ENCODE results near the gene KCNK15.

Gene KCNK15

GRCh38 chr20:44714701-44715498 lies 30.8 kb upstream of the KCNK15 start, which contains the start of gene CCN5:
TSS of gene CCN5 (plus strand) at chr20:44715369. CDS start at chr20:44715391, 22 bp downstream.
- Histone ChIP-seq H3K4me3 (ENCODE audit: control insufficient read depth in 1 of 7, extremely low read depth in 1 of 7, insufficient read depth in 4 of 7, low read depth in 2 of 7, low read length in 6 of 7) (peak within 1 kb of the TSS in 3 of 7 experiments; percentile 10 to 42 (median 19)), H3K9me3 (ENCODE audit: control extremely low read depth in 1 of 5, control insufficient read depth in 4 of 5, insufficient read depth in 2 of 5, low read depth in 1 of 5, low read length in 4 of 5) (no peaks in the 10 kb centered on the region), H3K4me1 (ENCODE audit: control extremely low read depth in 1 of 4, control insufficient read depth in 4 of 4, insufficient read depth in 4 of 4, low read length in 3 of 4) (peaks cover 0 to 13% (median 6%) of the 10 kb centered on the region in 4 experiments), H3K27ac (ENCODE audit: insufficient read depth in 1 of 2, low read depth in 1 of 2, low read length in 2 of 2, poor library complexity in 1 of 2, severe bottlenecking in 2 of 2) (no peak within 1 kb of the TSS), H3K36me3 (ENCODE audit: control insufficient read depth in 4 of 4, insufficient read depth in 4 of 4, low read length in 3 of 4) (no peaks in the 10 kb centered on the region), H3K27me3 (replicated peaks in 2 of 5; ENCODE audit: control insufficient read depth in 4 of 5, insufficient read depth in 5 of 5, low read length in 4 of 5) (no peaks in the 10 kb centered on the region)
- 37% methylated on average over 17 of the region's 28 CpGs for WGBS (ENCODE audit: insufficient coverage)
- CTCF ChIA-PET = interaction anchor here (0.6 to 1.6 kb wide), 5 partner anchors 9 to 31 kb away, joined by 3 to 5 read pairs (median 4); no protein-coding TSS in a partner anchor
- POLR2A ChIA-PET = interaction anchor here (1.1 kb wide), 1 partner anchor 8 kb away, joined by 6 read pairs; no protein-coding TSS in a partner anchor
- peak; percentile 69 to 85 (median 80) for DNase-seq

DNA sequence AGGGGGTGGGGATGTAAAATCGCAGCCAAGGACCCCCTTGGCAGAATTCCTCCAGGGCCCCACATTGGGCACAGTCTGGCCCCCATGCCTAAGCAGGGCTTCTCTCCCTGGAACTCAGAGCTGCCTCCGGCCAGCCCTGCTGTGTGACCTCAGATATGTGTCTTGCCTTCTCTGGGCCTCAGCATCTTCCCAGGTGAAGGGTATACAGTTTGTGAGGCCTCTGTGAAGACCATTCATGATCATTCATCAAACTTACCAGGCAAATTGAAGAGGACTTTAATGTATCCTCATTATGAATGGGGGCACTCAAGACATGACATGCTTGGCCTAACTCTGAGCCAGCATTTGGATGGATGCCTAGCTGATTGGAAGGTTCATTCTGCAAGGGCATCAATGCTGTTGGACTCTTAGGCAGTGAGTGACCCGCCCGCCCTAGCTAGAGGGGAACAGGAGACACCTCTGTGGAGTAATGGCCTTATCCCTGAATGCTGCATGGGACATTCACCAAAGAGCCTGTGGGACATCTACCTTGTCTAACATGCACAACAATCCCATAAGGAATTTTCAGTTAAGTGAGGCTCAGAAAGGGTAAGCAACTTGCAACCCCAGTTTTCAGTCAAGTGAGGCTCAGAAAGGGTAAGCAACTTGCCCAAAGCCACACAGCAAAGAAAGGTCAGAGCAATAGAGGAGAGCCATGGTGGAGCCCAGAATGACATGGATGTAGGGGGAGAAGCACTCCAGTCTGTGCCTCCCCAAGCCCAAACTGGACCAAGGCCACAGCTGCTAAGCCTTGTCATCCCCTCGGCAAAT lies 30.0 kb upstream of the KCNK15 start:
- ChIA-PET POLR2A (interaction anchor here (1.1 kb wide), 1 partner anchor 9 kb away, joined by 6 read pairs; no protein-coding TSS in a partner anchor), CTCF (interaction anchor here (0.6 to 1.6 kb wide), 3 partner anchors 12 to 32 kb away, joined by 3 to 5 read pairs (median 4); no protein-coding TSS in a partner anchor)
- no peaks in the 10 kb centered on the region for H3K36me3 ChIP-seq (ENCODE audit: control insufficient read depth in 4 of 4, insufficient read depth in 4 of 4, low read length in 3 of 4)
- H3K9me3 ChIP-seq (ENCODE audit: control extremely low read depth in 1 of 5, control insufficient read depth in 4 of 5, insufficient read depth in 2 of 5, low read depth in 1 of 5, low read length in 4 of 5) = no peaks in the 10 kb centered on the region
- no peak overlapping the region for H3K4me3 ChIP-seq (ENCODE audit: control insufficient read depth in 1 of 7, extremely low read depth in 1 of 7, insufficient read depth in 4 of 7, low read depth in 2 of 7, low read length in 6 of 7)
- H3K27ac ChIP-seq (ENCODE audit: insufficient read depth in 1 of 2, low read depth in 1 of 2, low read length in 2 of 2, poor library complexity in 1 of 2, severe bottlenecking in 2 of 2) = no peak overlapping the region
- WGBS (ENCODE audit: insufficient coverage) = 96% methylated on average over 4 of the region's 5 CpGs
- peaks cover 0 to 13% (median 6%) of the 10 kb centered on the region in 4 experiments for H3K4me1 ChIP-seq (ENCODE audit: control extremely low read depth in 1 of 4, control insufficient read depth in 4 of 4, insufficient read depth in 4 of 4, low read length in 3 of 4)
- H3K27me3 ChIP-seq (replicated peaks in 2 of 5; ENCODE audit: control insufficient read depth in 4 of 5, insufficient read depth in 5 of 5, low read length in 4 of 5) = no peaks in the 10 kb centered on the region
- no peak for DNase-seq

GRCh38 chr20:44716309-44717106 lies 29.2 kb upstream of the KCNK15 start:
- Histone ChIP-seq H3K36me3 (ENCODE audit: control insufficient read depth in 4 of 4, insufficient read depth in 4 of 4, low read length in 3 of 4) (no peaks in the 10 kb centered on the region), H3K27ac (ENCODE audit: insufficient read depth in 1 of 2, low read depth in 1 of 2, low read length in 2 of 2, poor library complexity in 1 of 2, severe bottlenecking in 2 of 2) (no peak overlapping the region), H3K4me3 (ENCODE audit: control insufficient read depth in 1 of 7, extremely low read depth in 1 of 7, insufficient read depth in 4 of 7, low read depth in 2 of 7, low read length in 6 of 7) (no peak overlapping the region), H3K9me3 (ENCODE audit: control extremely low read depth in 1 of 5, control insufficient read depth in 4 of 5, insufficient read depth in 2 of 5, low read depth in 1 of 5, low read length in 4 of 5) (no peaks in the 10 kb centered on the region), H3K4me1 (ENCODE audit: control extremely low read depth in 1 of 4, control insufficient read depth in 4 of 4, insufficient read depth in 4 of 4, low read length in 3 of 4) (peaks cover 0 to 13% (median 6%) of the 10 kb centered on the region in 4 experiments), H3K27me3 (replicated peaks in 2 of 5; ENCODE audit: control insufficient read depth in 4 of 5, insufficient read depth in 5 of 5, low read length in 4 of 5) (no peaks in the 10 kb centered on the region)
- POLR2A ChIA-PET = interaction anchor here (0.8 kb wide), 1 partner anchor 522 kb away, joined by 3 read pairs; no protein-coding TSS in a partner anchor
- CTCF ChIA-PET = interaction anchor here (1.1 to 1.9 kb wide), 3 partner anchors 14 to 33 kb away, joined by 3 to 7 read pairs (median 4); no protein-coding TSS in a partner anchor
- WGBS (ENCODE audit: insufficient coverage) = 95% methylated on average over 10 of the region's 13 CpGs
- no peak for DNase-seq

GRCh38 chr20:44717986-44718385 lies 27.7 kb upstream of the KCNK15 start:
- WGBS (ENCODE audit: insufficient coverage) = 92% methylated on average over 9 of the region's 10 CpGs
- ChIA-PET CTCF (interaction anchor here (0.9 to 1.9 kb wide), 5 partner anchors 13 to 156 kb away, joined by 3 to 7 read pairs (median 4); no protein-coding TSS in a partner anchor), POLR2A (no interaction called here)
- no peaks in the 10 kb centered on the region for H3K36me3 ChIP-seq (ENCODE audit: control insufficient read depth in 4 of 4, insufficient read depth in 4 of 4, low read length in 3 of 4)
- H3K4me1 ChIP-seq (ENCODE audit: control extremely low read depth in 1 of 4, control insufficient read depth in 4 of 4, insufficient read depth in 4 of 4, low read length in 3 of 4) = peaks cover 0 to 15% (median 7%) of the 10 kb centered on the region in 4 experiments
- DNase-seq = no peak
- no peaks in the 10 kb centered on the region for H3K9me3 ChIP-seq (ENCODE audit: control extremely low read depth in 1 of 5, control insufficient read depth in 4 of 5, insufficient read depth in 2 of 5, low read depth in 1 of 5, low read length in 4 of 5)
- H3K27ac ChIP-seq (ENCODE audit: insufficient read depth in 1 of 2, low read depth in 1 of 2, low read length in 2 of 2, poor library complexity in 1 of 2, severe bottlenecking in 2 of 2) = no peak overlapping the region
- no peaks in the 10 kb centered on the region for H3K27me3 ChIP-seq (replicated peaks in 2 of 5; ENCODE audit: control insufficient read depth in 4 of 5, insufficient read depth in 5 of 5, low read length in 4 of 5)
- no peak overlapping the region for H3K4me3 ChIP-seq (ENCODE audit: control insufficient read depth in 1 of 7, extremely low read depth in 1 of 7, insufficient read depth in 4 of 7, low read depth in 2 of 7, low read length in 6 of 7)

DNA sequence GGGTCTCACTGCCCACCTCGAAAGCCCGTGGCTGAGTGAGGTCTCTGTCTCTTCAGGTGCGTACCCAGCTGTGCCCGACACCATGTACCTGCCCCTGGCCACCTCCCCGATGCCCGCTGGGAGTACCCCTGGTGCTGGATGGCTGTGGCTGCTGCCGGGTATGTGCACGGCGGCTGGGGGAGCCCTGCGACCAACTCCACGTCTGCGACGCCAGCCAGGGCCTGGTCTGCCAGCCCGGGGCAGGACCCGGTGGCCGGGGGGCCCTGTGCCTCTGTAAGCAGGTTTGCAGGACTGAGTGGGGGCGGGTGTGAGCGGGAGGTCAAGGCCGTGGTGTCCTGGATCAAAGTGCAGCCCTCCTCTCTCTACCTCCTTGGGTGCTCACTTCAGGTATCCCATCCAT lies 25.8 kb upstream of the KCNK15 start:
- Histone ChIP-seq H3K36me3 (ENCODE audit: control insufficient read depth in 4 of 4, insufficient read depth in 4 of 4, low read length in 3 of 4) (no peaks in the 10 kb centered on the region), H3K27me3 (replicated peaks in 2 of 5; ENCODE audit: control insufficient read depth in 4 of 5, insufficient read depth in 5 of 5, low read length in 4 of 5) (no peaks in the 10 kb centered on the region), H3K4me1 (ENCODE audit: control extremely low read depth in 1 of 4, control insufficient read depth in 4 of 4, insufficient read depth in 4 of 4, low read length in 3 of 4) (peaks cover 0 to 16% (median 10%) of the 10 kb centered on the region in 4 experiments), H3K27ac (ENCODE audit: insufficient read depth in 1 of 2, low read depth in 1 of 2, low read length in 2 of 2, poor library complexity in 1 of 2, severe bottlenecking in 2 of 2) (no peak overlapping the region), H3K4me3 (ENCODE audit: control insufficient read depth in 1 of 7, extremely low read depth in 1 of 7, insufficient read depth in 4 of 7, low read depth in 2 of 7, low read length in 6 of 7) (no peak overlapping the region), H3K9me3 (ENCODE audit: control extremely low read depth in 1 of 5, control insufficient read depth in 4 of 5, insufficient read depth in 2 of 5, low read depth in 1 of 5, low read length in 4 of 5) (no peaks in the 10 kb centered on the region)
- 97% methylated on average over 18 of the region's 19 CpGs for WGBS (ENCODE audit: insufficient coverage)
- DNase-seq = no peak
- POLR2A ChIA-PET = no interaction called here
- CTCF ChIA-PET = no interaction called here

DNA sequence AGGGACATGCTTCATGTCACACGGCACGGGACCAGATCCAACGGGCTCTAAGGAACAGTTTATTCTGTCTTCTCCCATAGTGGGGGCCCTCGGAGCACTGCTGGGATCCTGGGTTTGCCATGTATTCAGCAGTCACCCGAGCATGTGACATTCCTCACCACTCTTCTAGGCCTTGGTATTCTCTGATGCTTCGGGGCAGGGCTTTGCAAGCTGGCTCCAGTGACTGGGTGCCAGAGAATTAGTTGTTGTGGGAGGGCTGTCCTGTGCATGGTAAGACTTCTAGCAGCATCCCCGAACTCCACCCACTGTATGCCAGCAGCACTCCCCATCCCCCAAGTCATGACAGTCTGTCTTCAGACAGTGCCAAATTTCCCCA lies 25.1 kb upstream of the KCNK15 start:
- ChIA-PET CTCF (interaction anchor here (1.3 kb wide), 1 partner anchor 11 kb away, joined by 6 read pairs; no protein-coding TSS in a partner anchor), POLR2A (no interaction called here)
- Histone ChIP-seq H3K4me3 (ENCODE audit: control insufficient read depth in 1 of 7, extremely low read depth in 1 of 7, insufficient read depth in 4 of 7, low read depth in 2 of 7, low read length in 6 of 7) (no peak overlapping the region), H3K27me3 (replicated peaks in 2 of 5; ENCODE audit: control insufficient read depth in 4 of 5, insufficient read depth in 5 of 5, low read length in 4 of 5) (no peaks in the 10 kb centered on the region), H3K36me3 (ENCODE audit: control insufficient read depth in 4 of 4, insufficient read depth in 4 of 4, low read length in 3 of 4) (no peaks in the 10 kb centered on the region), H3K4me1 (ENCODE audit: control extremely low read depth in 1 of 4, control insufficient read depth in 4 of 4, insufficient read depth in 4 of 4, low read length in 3 of 4) (peaks cover 0 to 12% (median 7%) of the 10 kb centered on the region in 4 experiments), H3K9me3 (ENCODE audit: control extremely low read depth in 1 of 5, control insufficient read depth in 4 of 5, insufficient read depth in 2 of 5, low read depth in 1 of 5, low read length in 4 of 5) (no peaks in the 10 kb centered on the region), H3K27ac (ENCODE audit: insufficient read depth in 1 of 2, low read depth in 1 of 2, low read length in 2 of 2, poor library complexity in 1 of 2, severe bottlenecking in 2 of 2) (no peak overlapping the region)
- no peak for DNase-seq
- 96% methylated on average over 6 of the region's 7 CpGs for WGBS (ENCODE audit: insufficient coverage)
